Fibroblast of the aortic adventitia (primary cell): ENCODE measurements around the gene TMEM117. TPM values are rescaled to one million over a fixed set of nuclear protein-coding genes. Genes with fewer than 3 reads are reported as not detected.

Experiments used
- DNase-seq: peaks from one replicate; pipeline ENCODE4 v3.0.0-alpha.2; 2010; ENCODE audit warnings: low read depth
- H3K4me3 ChIP-seq: 2 replicates; pipeline ENCODE4 v1.5.1; 2011; ENCODE audit warnings: low read depth, mild to moderate bottlenecking, control low read depth, low read length, moderate library complexity
- total RNA-seq: library from RNA; depleted of rRNA; stranded (reverse); fragments of >200 nt; gene quantifications from 2 replicates; pipeline ENCODE4 v1.2.3, GENCODE V29; 2012; ENCODE audit warnings: low replicate concordance
- TF ChIP-seq, protein P1 (sequence below): IDR thresholded peaks from 2 replicates; pipeline ENCODE4 v1.5.1; 2011; ENCODE audit warnings: mild to moderate bottlenecking, low read length, control low read depth, inconsistent platforms; ENCODE audit not compliant: insufficient read depth

TMEM117 gene
- total RNA-seq, 1 donor = 9.9 TPM

DNA sequence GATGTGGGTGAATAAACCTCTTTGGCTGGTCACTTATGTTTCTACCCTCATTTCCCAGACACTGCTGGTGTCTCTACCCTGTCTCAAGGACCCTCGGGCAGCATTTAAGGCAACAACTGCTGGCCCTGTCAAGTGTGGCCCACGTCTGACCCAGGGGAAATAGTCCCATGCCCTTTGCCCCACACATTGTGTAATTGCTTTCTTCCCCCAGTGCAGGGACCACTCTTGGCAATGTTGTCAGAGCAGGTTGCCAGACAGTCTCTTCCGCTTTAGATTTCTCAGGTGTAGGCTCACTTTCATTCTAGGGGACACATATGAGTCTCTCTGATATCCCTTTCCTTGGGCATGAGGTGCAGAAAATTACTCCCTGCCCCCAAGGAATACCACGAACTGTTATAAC, 216.7 kb downstream of the TMEM117 start:
- no peak overlapping the region for H3K4me3 ChIP-seq
- TF ChIP-seq, protein P1, sequence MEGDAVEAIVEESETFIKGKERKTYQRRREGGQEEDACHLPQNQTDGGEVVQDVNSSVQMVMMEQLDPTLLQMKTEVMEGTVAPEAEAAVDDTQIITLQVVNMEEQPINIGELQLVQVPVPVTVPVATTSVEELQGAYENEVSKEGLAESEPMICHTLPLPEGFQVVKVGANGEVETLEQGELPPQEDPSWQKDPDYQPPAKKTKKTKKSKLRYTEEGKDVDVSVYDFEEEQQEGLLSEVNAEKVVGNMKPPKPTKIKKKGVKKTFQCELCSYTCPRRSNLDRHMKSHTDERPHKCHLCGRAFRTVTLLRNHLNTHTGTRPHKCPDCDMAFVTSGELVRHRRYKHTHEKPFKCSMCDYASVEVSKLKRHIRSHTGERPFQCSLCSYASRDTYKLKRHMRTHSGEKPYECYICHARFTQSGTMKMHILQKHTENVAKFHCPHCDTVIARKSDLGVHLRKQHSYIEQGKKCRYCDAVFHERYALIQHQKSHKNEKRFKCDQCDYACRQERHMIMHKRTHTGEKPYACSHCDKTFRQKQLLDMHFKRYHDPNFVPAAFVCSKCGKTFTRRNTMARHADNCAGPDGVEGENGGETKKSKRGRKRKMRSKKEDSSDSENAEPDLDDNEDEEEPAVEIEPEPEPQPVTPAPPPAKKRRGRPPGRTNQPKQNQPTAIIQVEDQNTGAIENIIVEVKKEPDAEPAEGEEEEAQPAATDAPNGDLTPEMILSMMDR = no peak
- no peak for DNase-seq

DNA sequence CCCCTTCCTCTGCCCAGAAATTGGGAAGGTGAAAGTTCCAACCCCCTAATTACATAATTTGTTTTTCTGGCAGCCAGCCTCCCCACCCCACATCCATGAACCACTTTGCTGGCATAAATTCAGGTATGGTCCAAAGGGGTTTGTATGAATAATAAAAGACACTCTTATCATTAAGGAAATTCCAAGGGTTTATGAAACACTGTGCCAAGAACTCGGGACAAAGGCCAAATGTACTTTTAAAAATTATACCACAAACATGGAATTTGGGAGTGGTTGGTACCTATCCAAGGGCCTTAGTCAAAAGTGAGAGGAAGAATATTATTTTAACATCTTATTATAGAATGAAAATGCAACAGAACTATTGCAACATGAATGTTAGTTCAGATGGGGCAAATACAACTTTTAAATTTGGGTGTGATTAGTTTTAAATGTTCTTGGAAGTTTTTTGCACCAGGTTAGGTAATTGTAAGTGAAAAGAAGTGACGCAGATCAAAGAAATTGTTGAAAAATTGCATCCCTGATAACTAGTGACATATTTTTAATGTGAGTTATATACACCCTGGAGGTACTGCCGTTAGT, 217.8 kb downstream of the TMEM117 start:
- TF ChIP-seq, protein P1 = no peak
- no peak overlapping the region for H3K4me3 ChIP-seq
- peak; percentile 97 for DNase-seq

DNA sequence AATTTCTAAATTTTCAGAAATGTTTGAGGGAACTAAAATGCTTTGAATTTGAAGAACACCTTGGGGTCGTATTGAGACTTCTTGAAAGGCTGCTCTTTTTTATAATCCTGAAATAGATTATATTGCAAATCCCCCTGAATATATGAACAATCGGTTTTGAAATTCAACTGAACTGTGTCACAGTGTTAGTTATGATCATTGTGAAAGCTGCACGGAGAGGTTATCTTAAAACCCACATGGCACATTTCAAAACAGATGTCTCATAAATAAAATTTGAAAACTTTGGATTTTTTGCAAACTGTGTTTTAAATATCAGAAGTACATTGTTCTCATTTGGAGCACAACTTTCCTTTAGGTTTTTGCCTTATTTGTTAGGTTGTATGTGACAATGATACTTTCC, 218.4 kb downstream of the TMEM117 start:
- peak; percentile 49 for DNase-seq
- TF ChIP-seq, protein P1 = no peak
- no peak overlapping the region for H3K4me3 ChIP-seq

DNA sequence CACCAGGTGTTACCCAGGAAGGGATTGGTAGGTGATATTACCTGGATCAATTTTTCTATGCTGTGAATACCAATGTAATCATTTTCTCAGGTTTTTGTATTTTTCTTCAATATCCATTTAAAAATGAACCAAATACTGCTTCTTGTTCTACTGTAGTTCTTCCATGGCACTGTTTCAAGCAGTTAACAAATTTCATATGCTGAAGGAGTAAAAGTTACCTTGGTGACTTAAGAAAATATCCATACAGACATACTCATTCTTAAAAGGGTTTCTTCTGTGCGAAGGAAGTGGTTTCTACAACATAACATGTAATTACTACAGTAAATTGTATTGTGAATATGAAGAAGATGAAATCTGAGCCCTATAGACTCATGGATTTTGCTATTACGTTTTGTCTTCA, 222.5 kb downstream of the TMEM117 start:
- H3K4me3 ChIP-seq = no peak overlapping the region
- TF ChIP-seq, protein P1 = no peak
- DNase-seq = no peak

DNA sequence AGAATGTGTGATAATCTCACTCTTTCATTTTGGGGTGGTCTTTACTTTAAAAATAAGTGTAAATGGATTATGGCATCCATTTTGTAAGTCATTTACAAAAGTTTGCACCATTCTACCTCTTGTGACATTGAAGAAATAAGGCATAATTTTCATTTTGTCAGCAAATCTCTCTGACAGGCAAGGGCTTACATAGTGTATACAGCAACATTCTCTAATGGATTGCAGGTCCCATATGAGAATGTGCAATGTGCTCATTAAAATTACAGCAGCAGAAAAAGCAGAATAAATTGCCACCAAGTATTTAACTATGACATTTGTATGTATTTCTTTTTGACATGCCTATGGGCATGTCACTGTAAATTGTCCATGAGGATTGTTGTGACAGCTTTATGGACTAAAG, 223.6 kb downstream of the TMEM117 start:
- H3K4me3 ChIP-seq = no peak overlapping the region
- DNase-seq = no peak
- TF ChIP-seq, protein P1 = no peak

DNA sequence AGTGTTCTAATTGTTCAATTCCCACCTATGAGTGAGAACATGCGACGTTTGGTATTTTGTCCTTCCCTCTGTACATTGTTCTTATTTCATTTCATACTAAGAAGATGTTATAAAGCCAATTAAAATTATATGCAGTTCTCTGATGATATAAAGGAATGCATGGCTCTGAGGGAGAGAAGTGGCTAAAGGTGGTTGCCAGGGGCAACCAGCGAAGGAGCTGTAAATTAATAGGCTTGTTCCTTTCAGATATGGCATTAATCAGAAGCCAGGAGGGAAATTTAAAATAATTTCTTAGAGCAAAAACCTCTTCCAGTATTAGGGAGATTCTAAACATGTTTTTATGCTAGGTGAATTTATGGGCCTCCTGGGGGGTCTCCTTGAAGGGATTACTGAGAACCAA, 227.8 kb downstream of the TMEM117 start:
- no peak for DNase-seq
- TF ChIP-seq, protein P1 = no peak
- H3K4me3 ChIP-seq = no peak overlapping the region

DNA sequence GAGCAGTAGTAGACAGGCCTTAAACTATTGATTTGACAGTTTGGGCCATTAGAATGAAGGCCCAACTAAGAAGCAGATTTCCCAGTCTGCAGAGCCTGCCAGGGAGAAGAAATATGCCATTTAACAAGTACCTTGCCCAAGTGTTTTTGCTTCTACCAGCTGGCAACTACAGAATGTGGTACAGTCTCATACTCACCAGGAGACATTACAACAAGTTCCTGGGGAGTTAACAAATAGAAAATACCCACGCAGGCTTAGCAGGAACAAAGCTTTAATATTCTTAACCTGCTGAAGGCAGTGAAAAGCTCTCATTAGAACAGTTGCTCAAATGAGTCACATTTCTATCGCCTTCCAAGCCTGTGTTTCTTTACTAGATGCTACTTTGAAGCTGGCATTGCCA, 241.0 kb downstream of the TMEM117 start:
- DNase-seq = no peak
- TF ChIP-seq, protein P1 = no peak
- H3K4me3 ChIP-seq = no peak overlapping the region
